Measurements from ENCODE around the gene ITFG1.
"Not testable (repeated sequence)": the region's sequence is repeated elsewhere in the genome, so short reads cannot be mapped to it uniquely, and the experiment has no call there.

ITFG1 gene

GRCh38 chr16:47211218-47211617 lies 249.6 kb downstream of the ITFG1 start:
- no peak for DNase-seq (ENCODE audit: low read depth)
- TF ChIP-seq CTCF (IDR thresholded peaks at IDR 0.05; ENCODE audit: low read depth, low read length, missing control alignments): no peak
- H3K4me3 ChIP-seq (ENCODE audit: low read depth, low read length): no peak overlapping the region
- in situ Hi-C loops (cut with HindIII; ENCODE audit: low sequenced_read_pairs): no loop called here

GRCh38 chr16:47204736-47205504 lies 255.9 kb downstream of the ITFG1 start:
- in situ Hi-C loops (cut with HindIII; ENCODE audit: low sequenced_read_pairs): no loop called here
- no peak for DNase-seq (ENCODE audit: low read depth)
- TF ChIP-seq CTCF (IDR thresholded peaks at IDR 0.05; ENCODE audit: low read depth, low read length, missing control alignments): no peak
- H3K4me3 ChIP-seq (ENCODE audit: low read depth, low read length): no peak overlapping the region

- DNase-seq (ENCODE audit: low read depth); H3K4me3 ChIP-seq (ENCODE audit: low read depth, low read length); in situ Hi-C loops (cut with HindIII; ENCODE audit: low sequenced_read_pairs): not testable (repeated sequence)
Measured at GRCh38 chr16:47203433-47203832, 257.4 kb downstream of the ITFG1 start.

- no peak for DNase-seq (ENCODE audit: low read depth)
- H3K4me3 ChIP-seq (ENCODE audit: low read depth, low read length): no peak overlapping the region
- in situ Hi-C loops (cut with HindIII; ENCODE audit: low sequenced_read_pairs): no loop called here
- no peak for TF ChIP-seq CTCF (IDR thresholded peaks at IDR 0.05; ENCODE audit: low read depth, low read length, missing control alignments)
Measured at GRCh38 chr16:47198180-47198575, 262.7 kb downstream of the ITFG1 start.

GRCh38 chr16:47197536-47198179 lies 263.2 kb downstream of the ITFG1 start:
- no peak overlapping the region for H3K4me3 ChIP-seq (ENCODE audit: low read depth, low read length)
- DNase-seq (ENCODE audit: low read depth): no peak
- TF ChIP-seq CTCF (IDR thresholded peaks at IDR 0.05; ENCODE audit: low read depth, low read length, missing control alignments): no peak
- in situ Hi-C loops (cut with HindIII; ENCODE audit: low sequenced_read_pairs): no loop called here

- no peak for TF ChIP-seq CTCF (IDR thresholded peaks at IDR 0.05; ENCODE audit: low read depth, low read length, missing control alignments)
- in situ Hi-C loops (cut with HindIII; ENCODE audit: low sequenced_read_pairs): no loop called here
- no peak for DNase-seq (ENCODE audit: low read depth)
- no peak overlapping the region for H3K4me3 ChIP-seq (ENCODE audit: low read depth, low read length)
Measured at GRCh38 chr16:47196457-47196856, 264.4 kb downstream of the ITFG1 start.

GRCh38 chr16:47182318-47182717 lies 278.5 kb downstream of the ITFG1 start:
- no peak for DNase-seq (ENCODE audit: low read depth)
- no peak for TF ChIP-seq CTCF (IDR thresholded peaks at IDR 0.05; ENCODE audit: low read depth, low read length, missing control alignments)
- H3K4me3 ChIP-seq (ENCODE audit: low read depth, low read length): no peak overlapping the region
- in situ Hi-C loops (cut with HindIII; ENCODE audit: low sequenced_read_pairs): no loop called here

GRCh38 chr16:47181066-47181465 lies 279.8 kb downstream of the ITFG1 start:
- in situ Hi-C loops (cut with HindIII; ENCODE audit: low sequenced_read_pairs): not testable (repeated sequence)

More at GRCh38 chr16:47181066-47181465, 279.8 kb downstream of the ITFG1 start:
- H3K4me3 ChIP-seq (ENCODE audit: low read depth, low read length); DNase-seq (ENCODE audit: low read depth): not testable (repeated sequence)

All from astrocyte of the cerebellum (primary cell).